NCI-H748 treated with DMSO at 0.1 percent for 48 hours (cell line): Measurements from ENCODE around the gene SLC35F2.
"Not testable (repeated sequence)": the region's sequence is repeated elsewhere in the genome, so short reads cannot be mapped to it uniquely, and the experiment has no call there.

Source experiments
- DNase-seq: peaks from one replicate; lab custom pipeline; 2025; lab: John Stamatoyannopoulos, UW

The SLC35F2 gene

GRCh38 chr11:107842412-107843100 is 16.0 kb downstream of the SLC35F2 start:
- DNase-seq = no peak

- no peak for DNase-seq
These were observed 18.5 kb downstream of the SLC35F2 start for GRCh38 chr11:107840129-107840484.

GRCh38 chr11:107836851-107837250 is 21.7 kb downstream of the SLC35F2 start:
- DNase-seq = no peak

- no peak for DNase-seq
These were observed 23.6 kb downstream of the SLC35F2 start for GRCh38 chr11:107834995-107835394.

GRCh38 chr11:107833926-107834325 is 24.7 kb downstream of the SLC35F2 start:
- DNase-seq = not testable (repeated sequence)

GRCh38 chr11:107830915-107831540 is 27.6 kb downstream of the SLC35F2 start:
- no peak for DNase-seq

- no peak for DNase-seq
These were observed 31.5 kb downstream of the SLC35F2 start for GRCh38 chr11:107827041-107827440.

GRCh38 chr11:107825875-107826274 is 32.7 kb downstream of the SLC35F2 start:
- no peak for DNase-seq

GRCh38 chr11:107824668-107825369 is 33.8 kb downstream of the SLC35F2 start:
- DNase-seq = no peak

- no peak for DNase-seq
These were observed 37.2 kb downstream of the SLC35F2 start for GRCh38 chr11:107821199-107821927.

GRCh38 chr11:107819361-107820014 is 39.1 kb downstream of the SLC35F2 start:
- DNase-seq = no peak

- no peak for DNase-seq
These were observed 40.1 kb downstream of the SLC35F2 start for GRCh38 chr11:107818491-107818890.

- no peak for DNase-seq
These were observed 42.6 kb downstream of the SLC35F2 start for GRCh38 chr11:107816028-107816427.

GRCh38 chr11:107810875-107811274 is 47.7 kb downstream of the SLC35F2 start:
- no peak for DNase-seq

GRCh38 chr11:107808521-107808920 is 50.1 kb downstream of the SLC35F2 start:
- DNase-seq = no peak

- no peak for DNase-seq
These were observed 53.6 kb downstream of the SLC35F2 start for GRCh38 chr11:107804971-107805370.

- no peak for DNase-seq
These were observed 54.4 kb downstream of the SLC35F2 start for GRCh38 chr11:107804211-107804610.

GRCh38 chr11:107801641-107802040 is 56.9 kb downstream of the SLC35F2 start:
- no peak for DNase-seq

- peak; percentile 8 for DNase-seq
These were observed 59.2 kb downstream of the SLC35F2 start for GRCh38 chr11:107799218-107799859.

GRCh38 chr11:107792049-107792443 is 66.5 kb downstream of the SLC35F2 start:
- no peak for DNase-seq

GRCh38 chr11:107791343-107792048 is 67.1 kb downstream of the SLC35F2 start:
- no peak for DNase-seq
